Activated T-cell treated with anti-CD3 and anti-CD28 coated beads, Interleukin-2, amount 50 U/mL, for 72 hours (primary cell): ENCODE measurements around the gene CYP2B6. TPM values are rescaled to one million over a fixed set of nuclear protein-coding genes. Genes with fewer than 3 reads are reported as not detected.

Experiments
- total RNA-seq, 2 donors: library from RNA; stranded (reverse); gene quantifications; one replicate each; pipeline ENCODE4 v1.2.3, GENCODE V29; 2022

CYP2B6 gene
- total RNA-seq, 2 donors from 2014 or later, result not detected

Other genes starting within 250 kb of the CYP2B6 start
- gene ACTMAP, start 240.8 kb upstream of the CYP2B6 start, total RNA-seq, result 10 to 100 TPM; 32.8 to 45.1 TPM
- gene SNRPA, start 240.1 kb upstream of the CYP2B6 start, total RNA-seq, result 100 to 1,000 TPM; 201 to 290 TPM
- gene MIA, start 215.8 kb upstream of the CYP2B6 start, total RNA-seq, result 1 to 10 TPM in 1 of 2 donors, under 1 TPM in 1; 0.97 to 1.1 TPM
- 10 to 100 TPM; 44.4 to 45.7 TPM for gene RAB4B, start 213.0 kb upstream of the CYP2B6 start, total RNA-seq
- gene EGLN2, start 192.1 kb upstream of the CYP2B6 start, total RNA-seq, result 10 to 100 TPM; 90.5 to 91.8 TPM
- not detected for gene CYP2A6, start 140.8 kb upstream of the CYP2B6 start, total RNA-seq
- gene CYP2A7, start 109.1 kb upstream of the CYP2B6 start, total RNA-seq, result not detected
- gene CYP2A13, start 97.2 kb downstream of the CYP2B6 start, total RNA-seq, result not detected
- not detected for gene CYP2F1, start 123.2 kb downstream of the CYP2B6 start, total RNA-seq
- gene CYP2S1, start 201.9 kb downstream of the CYP2B6 start, total RNA-seq, result 1 to 10 TPM in 1 of 2 donors, under 1 TPM in 1; 0.35 to 1.2 TPM
- gene AXL, start 227.9 kb downstream of the CYP2B6 start, total RNA-seq, result under 1 TPM; 0.17 to 0.44 TPM